Fibroblast of lung (primary cell): ENCODE data around the gene OR13C9.

Source experiments
- CTCF ChIP-seq, 2 donors: IDR thresholded peaks in 1 of 2; conservative IDR thresholded peaks in 1 of 2; 1 replicate in 1 of 2; 2 replicates in 1 of 2; pipeline ENCODE4 v1.5.1; 2011 to 2012; ENCODE audit warnings: low read length in 2 of 2, control low read depth in 1 of 2, inconsistent platforms in 1 of 2, low read depth in 1 of 2, mild to moderate bottlenecking in 1 of 2
- EZH2 ChIP-seq: IDR thresholded peaks from 2 replicates; pipeline ENCODE4 v1.5.1; 2012; ENCODE audit warnings: low read length, control low read depth, mild to moderate bottlenecking; ENCODE audit errors: missing control alignments

- TF ChIP-seq CTCF (conservative IDR thresholded peaks at IDR 0.05 in 1 of 2, IDR thresholded peaks at IDR 0.05 in 1 of 2; ENCODE audit: low read depth in 1 of 2, low read length in 2 of 2) (no peak), EZH2 (no peak)
These were observed 40.6 kb upstream of the OR13C9 start for GRCh38 chr9:104658496-104659195.
